GM12892 (cell line): ENCODE measurements around the gene TENM4.
"Not testable (repeated sequence)": the region's sequence is repeated elsewhere in the genome, so short reads cannot be mapped to it uniquely, and the experiment has no call there.

Experiments used
- DNase-seq: peaks from one replicate; pipeline ENCODE4 v3.0.0; 2011; ENCODE audit not compliant: insufficient read length
- FAIRE-seq: peaks from 2 replicates; lab custom pipeline; 2011; peaks lifted over from hg19 to GRCh38; lab: Jason Lieb, UNC
- POLR2A ChIP-seq: IDR thresholded peaks from 2 replicates; pipeline ENCODE4 v1.6.1; 2011; ENCODE audit warnings: low read depth, low read length, control low read depth
- POLR2AphosphoS5 ChIP-seq: IDR thresholded peaks from 2 replicates; pipeline ENCODE4 v1.6.1; 2011; ENCODE audit warnings: low read depth, low read length, control low read depth
- TAF1 ChIP-seq: IDR thresholded peaks from 2 replicates; pipeline ENCODE4 v1.6.1; 2011; ENCODE audit warnings: low read depth, mild to moderate bottlenecking, control low read depth, low read length, borderline replicate concordance

TENM4 gene

DNA sequence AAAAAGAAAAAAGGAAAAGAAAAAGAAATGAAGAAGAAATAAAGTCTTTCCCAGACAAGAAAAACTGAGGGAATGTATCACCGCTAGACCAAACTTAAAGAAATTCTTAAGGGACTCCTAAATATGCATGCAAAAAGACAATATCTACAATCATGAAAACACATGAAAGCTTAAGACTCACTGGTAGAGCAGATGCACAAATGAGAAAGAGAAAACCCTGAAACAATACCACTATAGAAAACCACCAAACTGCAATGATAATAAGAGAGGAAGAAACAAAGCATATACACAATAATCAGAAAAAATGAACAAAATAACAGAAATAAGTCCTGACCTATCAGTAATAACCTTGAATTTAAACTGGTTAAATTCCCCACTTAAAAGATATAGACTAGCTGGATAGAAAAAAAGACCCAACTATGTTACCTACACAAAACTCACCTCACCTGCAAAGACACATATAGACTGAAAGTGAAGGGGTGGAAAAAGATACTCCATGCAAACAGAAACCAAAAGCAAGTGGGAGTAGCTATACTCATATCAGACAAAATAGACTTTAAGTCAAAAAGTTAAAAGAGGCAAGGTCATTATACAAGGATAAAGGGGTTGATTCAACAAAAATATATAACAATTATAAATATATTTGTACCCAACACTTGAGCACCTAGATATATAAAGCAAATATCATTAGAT lies 804.9 kb downstream of the TENM4 start:
- FAIRE-seq, result no peak
- DNase-seq, result no peak
- TF ChIP-seq POLR2AphosphoS5 (no peak), POLR2A (no peak)

DNA sequence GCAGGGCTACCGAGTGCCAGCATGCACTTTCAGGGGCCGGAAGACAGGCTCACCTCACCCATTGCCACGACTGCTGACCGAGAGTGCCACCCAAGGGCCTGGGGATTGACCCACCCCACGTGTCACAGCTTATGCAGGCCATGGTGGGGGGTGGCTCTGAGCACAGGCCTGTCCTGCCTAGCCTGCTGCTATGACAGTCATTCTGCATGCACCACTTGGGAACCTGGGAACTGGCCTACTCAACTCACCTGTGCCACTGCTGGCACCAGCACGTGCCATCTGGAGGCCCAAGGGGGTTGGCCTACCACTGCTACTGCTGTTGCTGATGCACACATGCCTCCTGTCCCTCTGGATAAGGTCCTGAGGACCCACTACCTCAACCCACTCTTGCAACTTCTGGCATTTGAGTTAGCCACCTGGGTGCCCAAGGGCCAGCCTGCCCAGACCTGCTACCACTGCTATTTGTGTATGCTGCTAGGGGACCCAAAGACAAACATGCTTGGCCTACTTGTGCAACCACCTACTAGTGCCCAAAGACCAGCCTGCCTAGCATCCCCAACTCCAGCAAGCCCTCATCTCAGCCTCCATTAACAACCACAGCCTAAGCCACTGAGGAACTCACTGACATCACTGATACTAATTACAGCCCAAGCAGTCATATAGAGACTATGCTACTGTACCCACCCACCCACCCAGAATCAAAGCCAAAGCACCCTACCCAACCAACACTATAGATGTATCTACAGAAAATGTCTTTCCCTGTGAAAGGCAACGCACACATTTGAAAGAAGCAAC lies 807.1 kb downstream of the TENM4 start:
- DNase-seq, result no peak
- FAIRE-seq, result no peak
- TF ChIP-seq POLR2AphosphoS5, result no peak
- no peak for TF ChIP-seq TAF1
- no peak for TF ChIP-seq POLR2A

DNA sequence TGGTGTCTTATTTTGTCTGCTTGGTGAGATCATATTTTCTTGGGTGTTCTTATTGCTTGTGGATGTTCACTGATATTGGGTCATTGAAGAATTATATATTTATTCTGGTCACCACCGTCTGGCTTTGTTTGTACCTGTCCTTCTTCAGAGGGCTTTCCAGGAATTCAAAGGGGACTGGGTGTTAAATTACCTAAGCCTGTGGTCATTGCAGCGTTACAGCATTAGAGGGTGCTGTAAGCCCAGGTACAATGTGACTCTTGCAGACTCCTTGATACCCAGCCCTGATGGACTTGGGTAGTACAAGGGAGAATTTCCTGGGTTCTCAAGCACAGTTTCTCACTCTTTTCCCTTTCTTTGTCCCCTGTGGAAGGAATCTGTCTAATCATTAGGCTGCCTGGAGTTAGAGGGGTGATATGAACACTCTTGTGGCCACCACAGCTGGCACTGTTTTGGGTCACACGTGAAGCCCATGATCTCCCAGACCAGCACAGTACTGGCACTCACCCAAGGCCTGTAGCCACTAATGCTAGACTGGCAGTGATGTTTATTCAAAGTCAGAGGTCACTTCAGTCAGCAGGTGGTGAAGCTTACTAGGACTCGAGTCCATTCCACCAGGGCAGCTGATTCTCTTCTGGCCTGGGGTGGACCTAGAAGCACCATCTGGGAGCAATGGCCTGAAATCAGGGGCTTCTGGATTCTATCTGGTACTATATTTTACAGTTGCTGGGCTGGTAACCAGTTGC lies 810.1 kb downstream of the TENM4 start:
- no peak for DNase-seq
- no peak for TF ChIP-seq POLR2A
- TF ChIP-seq TAF1, result no peak
- TF ChIP-seq POLR2AphosphoS5, result no peak
- FAIRE-seq, result no peak

DNA sequence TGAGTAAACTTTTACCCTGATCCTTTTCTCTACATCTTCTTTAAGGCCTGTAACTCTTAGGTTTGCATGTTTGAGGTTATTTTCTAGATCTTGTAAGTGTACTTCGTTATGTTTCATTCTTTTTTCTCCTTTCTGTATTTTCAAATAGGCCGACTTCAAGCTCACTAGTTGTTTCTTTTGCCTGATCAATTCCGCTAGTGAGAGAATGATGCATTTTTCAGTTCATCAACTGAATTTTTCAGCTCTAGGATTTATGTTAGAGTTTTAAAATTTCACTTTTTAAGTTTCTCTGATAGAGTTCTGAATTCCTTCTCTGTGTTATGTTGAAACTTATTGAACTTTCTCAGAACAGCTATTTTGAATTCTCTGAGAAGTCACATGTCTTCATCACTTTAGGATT lies 810.7 kb downstream of the TENM4 start:
- FAIRE-seq (no peak), DNase-seq (no peak)
- TF ChIP-seq TAF1, result no peak
- TF ChIP-seq POLR2AphosphoS5, result no peak
- no peak for TF ChIP-seq POLR2A

DNA sequence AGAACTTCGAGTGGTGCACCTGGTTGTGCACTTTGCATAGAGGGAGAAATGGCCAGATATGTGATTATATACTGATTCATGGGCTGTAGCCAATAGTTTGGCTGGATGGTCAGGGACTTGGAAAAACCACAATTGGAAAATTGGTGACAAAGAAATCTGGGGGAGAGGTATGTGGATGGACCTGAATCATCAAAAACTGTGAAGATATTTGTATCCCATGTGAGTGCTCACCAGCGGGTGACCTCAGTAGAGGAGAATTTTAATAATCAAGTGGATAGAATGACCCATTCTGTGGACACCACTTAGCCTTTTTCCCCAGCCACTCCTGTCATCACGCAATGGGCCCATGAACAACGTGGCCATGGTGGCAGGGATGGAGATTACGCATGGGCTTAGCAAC lies 818.2 kb downstream of the TENM4 start:
- TF ChIP-seq POLR2A (no peak), POLR2AphosphoS5 (no peak), TAF1 (no peak)
- DNase-seq (no peak), FAIRE-seq (no peak)

DNA sequence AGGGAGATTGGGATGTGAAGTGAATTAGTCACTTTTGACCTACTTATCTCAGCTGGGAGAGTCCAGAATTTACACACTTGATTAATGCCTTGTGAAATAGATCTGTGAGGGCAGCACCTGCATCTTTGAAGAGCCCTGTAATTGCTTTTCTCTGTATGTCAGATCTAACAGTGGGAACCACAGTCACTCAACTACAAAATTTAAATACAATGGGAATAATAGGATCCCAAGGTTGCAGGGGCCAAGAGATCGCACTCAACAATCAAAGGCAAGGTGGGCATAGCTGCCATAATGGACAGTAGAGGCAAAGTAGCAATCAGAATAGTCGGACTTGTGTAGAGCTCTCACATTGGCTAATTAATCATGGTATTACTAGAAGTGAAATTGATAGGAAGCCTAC lies 820.7 kb downstream of the TENM4 start:
- no peak for FAIRE-seq
- no peak for TF ChIP-seq TAF1
- no peak for TF ChIP-seq POLR2AphosphoS5
- no peak for TF ChIP-seq POLR2A
- no peak for DNase-seq

DNA sequence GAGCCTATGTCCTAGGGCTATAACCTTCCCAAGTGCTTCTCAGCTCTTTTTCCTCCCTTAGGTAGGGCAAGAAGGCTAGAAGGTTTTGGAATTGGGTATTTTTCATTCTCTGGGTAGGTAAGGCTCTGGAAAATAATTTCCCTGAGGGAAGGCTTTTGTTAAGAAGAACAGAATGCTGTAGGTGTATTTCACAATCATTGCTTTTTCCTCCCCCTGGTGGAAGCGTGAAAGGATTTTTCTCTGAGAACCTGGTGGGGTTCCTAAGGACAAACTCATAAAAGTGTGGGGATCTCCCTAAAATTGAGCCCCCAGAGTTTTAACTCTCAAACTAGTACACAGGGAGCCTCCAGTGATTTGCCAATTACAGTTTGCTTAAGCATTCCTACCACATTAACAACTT lies 825.1 kb downstream of the TENM4 start:
- FAIRE-seq, result no peak
- no peak for DNase-seq
- TF ChIP-seq POLR2AphosphoS5, result no peak
- TF ChIP-seq POLR2A, result no peak
- no peak for TF ChIP-seq TAF1

DNA sequence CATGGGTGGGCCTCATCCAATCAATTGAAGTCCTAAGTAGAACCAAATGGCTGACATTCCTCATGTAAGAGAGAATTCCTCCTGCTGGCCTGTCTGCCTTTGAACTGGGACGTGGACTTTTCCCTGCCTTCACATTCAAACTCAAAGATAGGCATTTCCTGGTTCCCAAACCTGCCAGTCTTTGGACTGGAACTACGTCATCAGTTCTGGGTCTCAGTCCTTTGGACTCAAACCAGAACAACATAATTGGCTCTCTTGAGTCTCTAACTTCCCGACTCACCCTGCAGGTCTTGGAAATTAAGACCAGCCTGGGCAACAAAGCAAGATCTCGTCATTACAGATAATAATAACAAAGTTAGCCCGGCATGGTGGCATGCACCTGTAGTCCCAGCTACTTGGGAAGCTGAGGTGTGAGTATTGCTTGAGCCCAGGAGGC lies 827.4 kb downstream of the TENM4 start:
- FAIRE-seq, result no peak
- no peak for TF ChIP-seq POLR2A
- TF ChIP-seq TAF1, result no peak
- TF ChIP-seq POLR2AphosphoS5, result no peak
- DNase-seq, result no peak

DNA sequence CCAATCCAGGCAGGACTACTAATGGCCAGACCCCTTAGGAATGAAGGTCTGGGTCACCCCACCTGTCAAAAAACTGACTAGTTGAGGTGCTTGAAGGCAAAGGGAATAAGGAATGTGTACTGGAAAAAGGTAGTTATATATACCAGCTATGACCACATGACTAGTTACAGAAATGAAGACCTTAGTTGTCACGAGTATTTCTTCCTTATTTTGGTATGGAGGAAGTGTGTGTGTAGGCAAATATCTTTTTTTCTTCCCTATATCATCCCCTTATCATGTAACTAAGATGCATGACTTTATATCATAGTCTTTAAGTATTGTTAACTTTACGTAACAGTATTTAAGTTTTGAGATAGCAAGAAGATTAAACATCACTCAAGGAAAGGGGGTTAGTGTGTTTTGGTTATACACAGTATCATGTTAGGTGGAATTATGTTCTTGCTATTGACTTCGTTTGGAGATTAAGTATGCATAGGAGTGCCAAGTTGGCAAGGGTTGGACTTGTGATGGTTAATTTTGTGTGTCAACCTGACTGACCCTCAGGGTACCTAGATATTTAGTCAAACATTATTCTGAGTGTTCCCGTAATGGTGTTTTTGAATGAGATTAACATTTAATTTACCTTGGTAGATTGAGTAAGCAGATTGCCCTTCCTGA lies 828.0 kb downstream of the TENM4 start:
- TF ChIP-seq TAF1 (no peak), POLR2AphosphoS5 (no peak), POLR2A (no peak)
- DNase-seq (no peak), FAIRE-seq (no peak)

DNA sequence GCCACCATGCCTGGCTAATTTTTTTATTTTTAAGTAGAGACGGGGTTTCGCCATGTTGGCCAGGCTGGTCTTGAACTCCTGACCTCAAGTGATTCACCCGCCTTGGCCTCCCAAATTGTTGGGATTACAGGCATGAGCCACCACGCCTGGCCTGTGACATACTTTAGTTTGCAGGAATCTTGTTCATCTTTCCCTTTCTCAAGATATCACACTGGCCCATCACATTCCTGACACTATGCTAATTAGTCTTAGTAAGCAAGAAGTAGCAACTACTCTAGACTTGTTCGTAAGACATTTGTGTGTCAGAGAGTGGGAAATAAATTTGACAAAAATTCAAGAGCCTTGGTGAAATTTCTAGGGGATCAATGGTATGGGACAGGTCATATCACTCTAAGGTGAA lies 831.5 kb downstream of the TENM4 start:
- DNase-seq, FAIRE-seq: not testable (repeated sequence)

DNA sequence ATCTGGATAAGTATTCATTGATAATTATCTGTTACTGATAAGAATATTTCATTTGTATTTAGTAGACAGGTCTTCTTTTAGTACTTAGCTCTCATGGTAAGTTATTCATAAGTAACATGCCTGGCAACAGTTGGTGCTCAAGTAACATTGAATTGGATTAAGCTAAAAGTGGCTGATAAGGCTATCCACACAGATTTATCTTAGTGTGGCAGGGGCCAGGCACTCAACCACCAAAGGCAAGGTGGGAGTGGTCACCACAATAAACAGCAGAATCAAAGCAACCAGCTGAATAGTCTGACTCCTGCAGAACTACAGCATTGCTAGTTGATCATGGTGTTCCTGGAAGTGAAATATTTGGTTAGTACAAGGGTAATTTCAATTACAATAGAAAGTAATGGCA lies 833.1 kb downstream of the TENM4 start:
- FAIRE-seq, result no peak

DNA sequence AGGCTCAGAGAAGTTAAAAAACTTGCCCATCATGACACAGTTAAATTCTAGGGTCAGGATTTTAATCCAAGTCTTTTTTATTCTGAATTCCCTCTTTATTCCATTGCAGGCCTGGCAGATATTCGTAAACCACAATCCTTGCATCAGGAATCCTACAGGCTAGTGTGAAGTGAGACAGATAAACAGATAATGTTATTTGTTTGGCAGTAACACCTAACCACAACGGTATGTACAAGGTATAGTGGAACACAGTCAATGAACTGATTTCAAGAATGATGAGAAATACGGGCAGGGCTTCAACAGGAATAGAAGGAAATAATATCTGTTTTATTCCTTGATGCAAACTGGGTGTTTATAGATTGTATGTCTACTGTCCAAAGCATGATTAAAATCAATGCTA lies 834.2 kb downstream of the TENM4 start:
- FAIRE-seq (no peak), DNase-seq (no peak)
- TF ChIP-seq TAF1, result no peak
- no peak for TF ChIP-seq POLR2AphosphoS5
- no peak for TF ChIP-seq POLR2A

More for the DNA sequence above, 833.1 kb downstream of the TENM4 start:
- DNase-seq, result no peak
- no peak for TF ChIP-seq POLR2AphosphoS5
- no peak for TF ChIP-seq POLR2A
- TF ChIP-seq TAF1, result no peak
